Liver (tissue), 9 donors: ENCODE measurements around the gene CPA1. TPM values are rescaled to one million over a fixed set of nuclear protein-coding genes. Genes with fewer than 3 reads are reported as not detected.

Experiments used
- DNase-seq: peaks from one replicate; pipeline ENCODE4 v3.0.0-alpha.2; 2017; ENCODE audit warnings: low spot score
- H3K27ac ChIP-seq, 2 donors: one replicate each; pipeline ENCODE4 v1.7.0; 2013; ENCODE audit warnings: inconsistent platforms in 2 of 2, low read length in 2 of 2, control low read depth in 1 of 2, low read depth in 1 of 2, mild to moderate bottlenecking in 1 of 2
- H3K27me3 ChIP-seq, 4 donors: one replicate each; pipeline versions ENCODE4 v1.6.1 to v1.7.0; 2013; ENCODE audit warnings: low read length in 3 of 4, inconsistent platforms in 1 of 4, mild to moderate bottlenecking in 1 of 4, moderate library complexity in 1 of 4; ENCODE audit not compliant: control insufficient read depth in 4 of 4, insufficient read depth in 4 of 4
- H3K36me3 ChIP-seq, 4 donors: one replicate each; pipeline versions ENCODE4 v1.6.1 to v1.7.0; 2013; ENCODE audit warnings: low read length in 3 of 4, mild to moderate bottlenecking in 3 of 4, low read depth in 1 of 4, moderate library complexity in 1 of 4; ENCODE audit not compliant: control insufficient read depth in 4 of 4, insufficient read depth in 3 of 4
- H3K4me1 ChIP-seq, 4 donors: one replicate each; pipeline versions ENCODE4 v1.6.1 to v1.7.0; 2013; ENCODE audit warnings: low read length in 3 of 4, mild to moderate bottlenecking in 3 of 4, moderate library complexity in 1 of 4; ENCODE audit not compliant: control insufficient read depth in 4 of 4, insufficient read depth in 4 of 4
- H3K4me3 ChIP-seq, 3 donors: one replicate each; pipeline versions ENCODE4 v1.6.1 to v1.7.0; 2013; ENCODE audit warnings: low read length in 3 of 3, control low read depth in 1 of 3, low read depth in 1 of 3, mild to moderate bottlenecking in 1 of 3
- H3K9ac ChIP-seq, 2 donors: one replicate each; pipeline ENCODE4 v1.7.0; 2013; ENCODE audit warnings: low read length in 2 of 2, mild to moderate bottlenecking in 2 of 2, moderate library complexity in 2 of 2, control low read depth in 1 of 2, low read depth in 1 of 2
- H3K9me3 ChIP-seq, 4 donors: one replicate each; pipeline versions ENCODE4 v1.6.1 to v1.7.0; 2013; ENCODE audit warnings: low read length in 3 of 4; ENCODE audit not compliant: control insufficient read depth in 4 of 4
- CTCF ChIP-seq: fragments of 150-350 bp; IDR thresholded peaks from 2 replicates; pipeline ENCODE4 v1.5.1; 2017; ENCODE audit warnings: improper control_type of control experiment, low read depth, low read length; ENCODE audit not compliant: missing input control
- EGR1 ChIP-seq, 2 donors: IDR thresholded peaks; 2 replicates each; pipeline ENCODE4 v1.6.1; 2016 to 2018; ENCODE audit warnings: antibody characterized with exemption in 2 of 2, low read depth in 2 of 2
- FOXA1 ChIP-seq: IDR thresholded peaks from 2 replicates; pipeline ENCODE4 v1.6.1; 2016; ENCODE audit warnings: antibody characterized with exemption
- FOXA2 ChIP-seq: IDR thresholded peaks from 2 replicates; pipeline ENCODE4 v1.6.1; 2016; ENCODE audit warnings: antibody characterized with exemption
- GABPA ChIP-seq, 2 donors: IDR thresholded peaks in 1 of 2; conservative IDR thresholded peaks in 1 of 2; 2 replicates each; pipeline ENCODE4 v1.6.1; 2016; ENCODE audit warnings: antibody characterized with exemption in 2 of 2, mild to moderate bottlenecking in 1 of 2, moderate library complexity in 1 of 2
- HNF4A ChIP-seq, 2 donors: conservative IDR thresholded peaks; 2 replicates each; pipeline ENCODE4 v1.6.1; 2016; ENCODE audit warnings: antibody characterized with exemption in 2 of 2, mild to moderate bottlenecking in 2 of 2
- HNF4G ChIP-seq: IDR thresholded peaks from 2 replicates; pipeline ENCODE4 v1.6.1; 2016; ENCODE audit warnings: antibody characterized with exemption
- JUND ChIP-seq, 2 donors: IDR thresholded peaks; 2 replicates each; pipeline ENCODE4 v1.6.1; 2016; ENCODE audit warnings: antibody characterized with exemption in 2 of 2
- MAX ChIP-seq: IDR thresholded peaks from 2 replicates; pipeline ENCODE4 v1.6.1; 2016; ENCODE audit warnings: antibody characterized with exemption
- NR2F2 ChIP-seq: IDR thresholded peaks from 2 replicates; pipeline ENCODE4 v1.6.1; 2016; ENCODE audit warnings: antibody characterized with exemption
- RAD21 ChIP-seq, 2 donors: IDR thresholded peaks; 2 replicates each; pipeline ENCODE4 v1.6.1; 2016; ENCODE audit warnings: antibody characterized with exemption in 2 of 2, mild to moderate bottlenecking in 2 of 2
- RXRA ChIP-seq, 2 donors: IDR thresholded peaks; 2 replicates each; pipeline ENCODE4 v1.6.1; 2017 to 2018; ENCODE audit warnings: antibody characterized with exemption in 2 of 2, mild to moderate bottlenecking in 1 of 2
- SP1 ChIP-seq: IDR thresholded peaks from 2 replicates; pipeline ENCODE4 v1.6.1; 2018; ENCODE audit warnings: antibody characterized with exemption, mild to moderate bottlenecking
- TAF1 ChIP-seq: conservative IDR thresholded peaks from 2 replicates; pipeline ENCODE4 v1.6.1; 2016; ENCODE audit warnings: antibody characterized with exemption, mild to moderate bottlenecking
- YY1 ChIP-seq: IDR thresholded peaks from 2 replicates; pipeline ENCODE4 v1.6.1; 2016; ENCODE audit warnings: antibody characterized with exemption, mild to moderate bottlenecking
- ZBTB33 ChIP-seq: IDR thresholded peaks from 2 replicates; pipeline ENCODE4 v1.6.1; 2016; ENCODE audit warnings: antibody characterized with exemption
- WGBS: extraction: QIAGEN DNeasy Blood & Tissue Kit; methylation state at CpG from one replicate; pipeline ENCODE4 v1.1.7; 2013; 5-methylcytosine and 5-hydroxymethylcytosine counted together
- polyA plus RNA-seq, 2 donors: library from polyadenylated mRNA; stranded (reverse) in 1 of 2; unstranded in 1 of 2; fragments of 200-250 nt in 1 of 2; fragments of >200 nt in 1 of 2; fragmentation: Nextera tagmentation in 1 of 2; extraction: Ambion mirVana in 1 of 2; gene quantifications; one replicate each; pipeline versions ENCODE4 v1.2.1 to v1.2.3, GENCODE V29; 2013 to 2015
- total RNA-seq, 2 donors: library from RNA; depleted of rRNA; stranded (reverse); fragments of >200 nt; gene quantifications; one replicate each; pipeline ENCODE4 v1.2.3, GENCODE V29; 2014
- TF ChIP-seq, protein P1 (sequence below): IDR thresholded peaks from 2 replicates; pipeline ENCODE4 v1.6.1; 2016; ENCODE audit warnings: antibody characterized with exemption, mild to moderate bottlenecking
- TF ChIP-seq, protein P2 (sequence below): IDR thresholded peaks from 2 replicates; pipeline ENCODE4 v1.6.1; 2016; ENCODE audit warnings: antibody characterized with exemption
- donor health status: healthy.
- donor health status: healthy.
- donor health status: healthy.
- donor health status: healthy.
- donor health status: healthy.

Gene CPA1
- total and polyA plus RNA-seq, 4 donors: 0.07 to 0.42 TPM; not detected in 2

DNA sequence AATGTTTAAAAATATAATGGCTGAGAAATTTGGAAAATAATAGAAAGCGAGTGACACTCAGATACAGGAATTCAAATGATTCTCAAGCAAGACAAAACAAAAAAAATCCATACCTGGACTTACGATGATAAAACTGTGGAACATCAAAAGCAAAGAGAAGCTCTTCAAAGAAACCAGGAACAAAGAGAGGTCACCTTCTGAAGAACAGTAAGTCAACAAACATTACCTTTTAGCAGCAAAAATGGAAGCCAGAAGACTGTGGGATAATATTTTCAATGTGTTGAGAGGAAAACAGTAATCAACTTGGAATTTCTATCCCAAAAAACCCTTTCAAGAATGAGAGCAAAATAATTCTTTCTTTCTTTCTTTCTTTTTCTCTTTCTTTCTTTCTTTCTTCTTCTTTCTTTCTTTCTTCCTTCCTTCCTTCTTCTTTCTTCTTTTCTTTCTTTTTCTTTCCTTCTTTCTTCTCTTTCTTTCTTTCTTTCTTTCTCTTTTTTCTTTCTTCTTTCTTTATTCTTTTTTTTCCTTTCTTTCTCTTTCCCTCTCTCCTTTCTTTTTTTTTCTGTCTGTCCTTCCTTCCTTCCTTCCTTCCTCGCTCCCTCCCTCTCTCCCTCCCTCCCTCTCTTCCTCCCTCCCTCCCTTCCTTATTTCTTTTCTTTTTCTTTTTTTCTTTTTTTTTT is 37.5 kb upstream of the CPA1 start:
- TF ChIP-seq NR2F2 (no peak), FOXA1 (no peak), FOXA2 (no peak), CTCF (no peak), MAX (no peak), JUND (IDR thresholded peaks at IDR 0.05) (no peak), YY1 (no peak), EGR1 (IDR thresholded peaks at IDR 0.05; ENCODE audit: low read depth in 2 of 2) (no peak), SP1 (no peak), RAD21 (IDR thresholded peaks at IDR 0.05) (no peak), RXRA (IDR thresholded peaks at IDR 0.05) (no peak), HNF4A (conservative IDR thresholded peaks at IDR 0.05) (no peak), GABPA (IDR thresholded peaks at IDR 0.05 in 1 of 2, conservative IDR thresholded peaks at IDR 0.05 in 1 of 2) (no peak), HNF4G (no peak), TAF1 (no peak), ZBTB33 (no peak)
- TF ChIP-seq, protein P1, sequence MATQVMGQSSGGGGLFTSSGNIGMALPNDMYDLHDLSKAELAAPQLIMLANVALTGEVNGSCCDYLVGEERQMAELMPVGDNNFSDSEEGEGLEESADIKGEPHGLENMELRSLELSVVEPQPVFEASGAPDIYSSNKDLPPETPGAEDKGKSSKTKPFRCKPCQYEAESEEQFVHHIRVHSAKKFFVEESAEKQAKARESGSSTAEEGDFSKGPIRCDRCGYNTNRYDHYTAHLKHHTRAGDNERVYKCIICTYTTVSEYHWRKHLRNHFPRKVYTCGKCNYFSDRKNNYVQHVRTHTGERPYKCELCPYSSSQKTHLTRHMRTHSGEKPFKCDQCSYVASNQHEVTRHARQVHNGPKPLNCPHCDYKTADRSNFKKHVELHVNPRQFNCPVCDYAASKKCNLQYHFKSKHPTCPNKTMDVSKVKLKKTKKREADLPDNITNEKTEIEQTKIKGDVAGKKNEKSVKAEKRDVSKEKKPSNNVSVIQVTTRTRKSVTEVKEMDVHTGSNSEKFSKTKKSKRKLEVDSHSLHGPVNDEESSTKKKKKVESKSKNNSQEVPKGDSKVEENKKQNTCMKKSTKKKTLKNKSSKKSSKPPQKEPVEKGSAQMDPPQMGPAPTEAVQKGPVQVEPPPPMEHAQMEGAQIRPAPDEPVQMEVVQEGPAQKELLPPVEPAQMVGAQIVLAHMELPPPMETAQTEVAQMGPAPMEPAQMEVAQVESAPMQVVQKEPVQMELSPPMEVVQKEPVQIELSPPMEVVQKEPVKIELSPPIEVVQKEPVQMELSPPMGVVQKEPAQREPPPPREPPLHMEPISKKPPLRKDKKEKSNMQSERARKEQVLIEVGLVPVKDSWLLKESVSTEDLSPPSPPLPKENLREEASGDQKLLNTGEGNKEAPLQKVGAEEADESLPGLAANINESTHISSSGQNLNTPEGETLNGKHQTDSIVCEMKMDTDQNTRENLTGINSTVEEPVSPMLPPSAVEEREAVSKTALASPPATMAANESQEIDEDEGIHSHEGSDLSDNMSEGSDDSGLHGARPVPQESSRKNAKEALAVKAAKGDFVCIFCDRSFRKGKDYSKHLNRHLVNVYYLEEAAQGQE: no peak
- TF ChIP-seq, protein P2, sequence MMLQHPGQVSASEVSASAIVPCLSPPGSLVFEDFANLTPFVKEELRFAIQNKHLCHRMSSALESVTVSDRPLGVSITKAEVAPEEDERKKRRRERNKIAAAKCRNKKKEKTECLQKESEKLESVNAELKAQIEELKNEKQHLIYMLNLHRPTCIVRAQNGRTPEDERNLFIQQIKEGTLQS: no peak
- Histone ChIP-seq H3K9ac (no peak overlapping the region), H3K27ac (no peak overlapping the region), H3K4me1 (no peaks in the 10 kb centered on the region), H3K36me3 (no peaks in the 10 kb centered on the region), H3K9me3 (no peaks in the 10 kb centered on the region), H3K4me3 (no peak overlapping the region), H3K27me3 (peaks cover 0 to 2% (median 0%) of the 10 kb centered on the region in 4 donors)
- 76% methylated on average over 3 of the region's 3 CpGs for WGBS
- no peak for DNase-seq
